ENCODE results near the gene CTDP1.
"Not testable (repeated sequence)": the region's sequence is repeated elsewhere in the genome, so short reads cannot be mapped to it uniquely, and the experiment has no call there.

Gene CTDP1

DNA sequence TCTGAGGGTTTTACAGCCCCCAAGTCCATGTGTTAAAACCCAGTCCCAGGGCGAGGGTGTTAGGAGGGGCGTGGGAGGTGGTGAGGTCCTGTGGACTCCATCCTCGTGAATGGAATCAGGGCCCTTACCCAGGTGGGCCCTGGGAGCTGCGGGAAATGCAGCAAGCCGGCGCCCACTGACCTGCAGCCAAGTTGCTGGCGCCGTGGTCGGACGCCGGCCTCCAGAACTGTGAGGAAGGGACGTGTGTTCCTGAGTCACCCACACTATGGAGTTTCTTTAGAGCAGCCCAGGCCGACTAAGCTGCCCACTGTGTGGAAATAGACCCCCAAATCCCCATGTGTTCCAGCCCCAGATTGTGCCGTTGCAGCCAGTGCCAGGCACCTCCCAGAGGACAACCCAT lies 26.4 kb downstream of the CTDP1 start:
- no peak for DNase-seq

DNA sequence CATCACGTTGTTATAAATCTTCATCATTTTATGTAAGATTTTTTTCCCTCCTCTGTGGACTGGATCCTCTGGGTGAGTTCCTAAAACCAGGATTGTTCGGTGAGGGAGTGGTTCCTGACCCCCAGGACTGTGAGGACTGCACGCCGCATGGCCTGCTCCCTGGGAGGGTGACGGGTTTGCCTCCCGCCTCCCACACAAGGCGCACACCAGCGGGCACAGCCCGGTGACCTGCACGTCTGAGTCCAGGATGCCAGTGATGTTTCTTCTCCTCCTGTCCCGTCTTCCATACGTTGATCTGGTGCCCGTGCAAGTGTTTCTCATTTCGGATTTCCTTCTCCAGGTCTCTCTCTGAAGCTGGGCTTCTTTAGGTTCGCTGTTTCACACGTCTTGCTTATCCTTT lies 27.1 kb downstream of the CTDP1 start:
- no peak for DNase-seq

GRCh38 chr18:79707239-79707638 lies 27.6 kb downstream of the CTDP1 start:
- no peak for DNase-seq

GRCh38 chr18:79707671-79708070 lies 28.1 kb downstream of the CTDP1 start:
- no peak for DNase-seq

GRCh38 chr18:79708412-79708811 lies 28.8 kb downstream of the CTDP1 start:
- DNase-seq = no peak

DNA sequence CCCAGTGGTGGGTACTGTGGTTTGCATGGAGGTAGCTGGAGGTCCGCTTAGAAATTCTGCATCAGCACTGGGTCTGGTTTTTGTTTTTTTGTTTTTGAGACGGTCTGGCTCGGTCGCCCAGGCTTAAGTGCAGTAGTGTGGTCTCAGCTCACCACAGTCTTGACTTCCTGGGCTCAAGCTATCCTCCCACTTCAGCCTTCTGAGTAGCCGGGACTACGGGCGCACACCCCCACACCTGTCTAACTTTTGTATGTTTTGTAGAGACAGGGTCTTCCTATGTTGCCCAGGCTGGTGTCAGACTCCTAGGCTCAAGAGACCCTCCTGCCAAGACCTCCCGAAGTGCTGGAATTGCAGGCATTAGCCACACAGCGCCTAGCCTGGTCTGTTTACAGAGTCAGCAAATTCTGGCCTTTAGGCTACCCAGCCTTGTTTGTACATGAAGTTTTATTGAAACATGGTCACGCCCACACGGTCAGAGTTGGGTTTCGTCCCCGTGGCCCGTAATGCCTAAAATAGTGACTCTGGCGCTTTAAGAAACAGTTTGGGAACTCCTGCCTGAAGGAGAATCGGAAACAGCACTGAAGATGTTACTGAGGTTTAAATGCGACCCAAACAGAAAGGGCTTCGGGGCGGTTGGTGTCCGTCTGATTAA lies 32.7 kb downstream of the CTDP1 start:
- no peak for DNase-seq

DNA sequence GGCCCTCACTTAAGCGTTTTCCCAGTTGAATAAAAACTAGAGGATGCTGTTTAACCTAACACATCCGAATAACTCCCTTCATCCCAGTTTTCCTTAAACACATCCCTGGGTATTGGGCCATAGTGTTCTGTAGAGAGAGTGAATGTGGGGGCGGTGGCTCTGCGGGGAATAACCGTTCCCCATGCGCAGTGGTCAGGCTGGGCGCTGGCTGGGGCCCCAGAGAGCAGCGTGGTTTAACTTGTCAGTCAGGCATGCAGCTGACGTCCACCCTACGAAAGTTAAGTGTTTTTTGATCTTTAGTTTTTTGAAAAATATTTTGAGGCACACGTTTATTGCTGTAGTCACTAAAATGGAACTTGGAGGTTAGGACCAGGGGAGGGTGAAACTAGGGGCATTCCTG lies 33.7 kb downstream of the CTDP1 start:
- no peak for DNase-seq

DNA sequence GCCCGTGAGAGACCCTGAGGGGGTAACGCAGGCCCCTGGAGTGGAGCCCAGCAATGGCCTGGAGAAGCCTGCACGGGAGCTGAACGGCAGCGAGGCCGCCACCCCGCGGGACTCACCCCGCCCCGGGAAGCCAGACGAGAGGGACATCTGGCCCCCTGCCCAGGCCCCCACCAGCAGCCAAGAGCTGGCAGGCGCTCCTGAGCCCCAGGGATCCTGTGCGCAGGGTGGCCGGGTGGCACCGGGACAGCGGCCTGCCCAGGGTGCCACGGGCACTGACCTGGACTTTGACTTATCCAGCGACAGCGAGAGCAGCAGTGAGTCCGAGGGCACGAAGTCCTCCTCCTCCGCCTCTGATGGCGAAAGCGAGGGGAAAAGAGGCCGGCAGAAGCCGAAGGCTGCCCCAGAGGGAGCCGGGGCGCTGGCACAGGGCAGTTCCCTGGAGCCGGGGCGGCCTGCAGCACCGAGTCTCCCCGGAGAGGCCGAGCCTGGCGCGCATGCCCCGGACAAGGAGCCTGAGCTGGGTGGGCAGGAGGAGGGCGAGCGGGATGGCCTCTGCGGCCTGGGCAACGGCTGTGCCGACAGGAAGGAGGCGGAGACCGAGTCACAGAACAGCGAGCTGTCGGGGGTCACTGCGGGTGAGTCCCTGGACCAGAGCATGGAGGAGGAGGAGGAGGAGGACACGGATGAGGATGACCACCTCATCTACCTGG lies 35.1 kb downstream of the CTDP1 start:
- DNase-seq = no peak

- no peak for DNase-seq
Observed at GRCh38 chr18:79715280-79715679, 35.7 kb downstream of the CTDP1 start.

GRCh38 chr18:79717059-79717458 lies 37.5 kb downstream of the CTDP1 start:
- no peak for DNase-seq

DNA sequence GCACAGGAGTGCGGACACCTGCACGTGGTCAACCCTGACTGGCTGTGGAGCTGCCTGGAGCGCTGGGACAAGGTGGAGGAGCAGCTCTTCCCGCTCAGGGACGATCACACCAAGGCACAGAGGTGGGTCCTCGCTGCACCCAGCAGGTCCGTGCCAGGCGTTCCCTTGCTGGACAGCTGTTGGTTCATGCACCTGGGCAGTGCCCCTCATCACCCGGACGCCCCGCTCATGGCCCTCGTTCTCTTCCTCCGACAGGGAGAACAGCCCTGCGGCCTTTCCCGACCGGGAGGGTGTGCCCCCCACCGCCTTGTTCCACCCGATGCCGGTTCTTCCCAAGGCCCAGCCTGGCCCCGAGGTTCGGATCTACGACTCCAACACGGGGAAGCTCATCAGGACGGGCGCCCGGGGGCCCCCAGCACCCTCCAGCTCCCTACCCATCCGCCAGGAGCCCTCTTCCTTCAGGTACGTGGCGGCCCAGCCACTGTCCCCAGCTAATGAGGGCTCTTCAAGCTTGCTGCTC lies 38.0 kb downstream of the CTDP1 start:
- DNase-seq = no peak

GRCh38 chr18:79718126-79718525 lies 38.5 kb downstream of the CTDP1 start:
- DNase-seq = no peak

GRCh38 chr18:79718878-79719477 lies 39.4 kb downstream of the CTDP1 start:
- no peak for DNase-seq

DNA sequence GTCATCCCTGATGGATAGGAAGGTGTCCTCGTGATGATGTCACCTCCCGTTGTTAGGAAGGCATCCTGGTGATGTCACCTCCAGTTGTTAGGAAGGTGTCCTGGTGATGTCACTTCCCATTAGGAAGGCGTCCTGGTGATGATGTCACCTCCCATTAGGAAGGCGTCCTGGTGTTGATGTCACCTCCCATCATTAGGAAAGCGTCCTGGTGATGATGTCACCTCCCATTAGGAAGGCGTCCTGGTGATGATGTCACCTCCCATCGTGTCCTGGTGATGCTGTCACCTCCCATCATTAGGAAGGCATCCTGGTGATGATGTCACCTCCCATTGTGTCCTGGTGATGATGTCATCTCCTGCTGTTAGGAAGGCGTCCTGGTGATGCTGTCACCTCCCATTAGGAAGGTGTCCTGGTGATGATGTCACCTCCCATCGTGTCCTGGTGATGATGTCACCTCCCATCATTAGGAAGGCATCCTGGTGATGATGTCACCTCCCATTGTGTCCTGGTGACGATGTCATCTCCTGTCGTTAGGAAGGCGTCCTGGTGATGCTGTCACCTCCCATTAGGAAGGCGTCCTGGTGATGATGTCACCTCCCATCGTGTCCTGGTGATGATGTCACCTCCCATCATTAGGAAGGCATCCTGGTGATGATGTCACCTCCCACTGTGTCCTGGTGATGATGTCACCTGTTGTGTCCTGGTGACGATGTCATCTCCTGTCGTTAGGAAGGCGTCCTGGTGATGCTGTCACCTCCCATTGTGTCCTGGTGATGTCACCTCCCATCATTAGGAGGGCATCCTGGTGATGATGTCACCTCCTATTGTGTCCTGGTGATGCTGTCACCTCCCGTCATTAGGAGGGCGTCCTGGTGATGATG lies 40.1 kb downstream of the CTDP1 start:
- not testable (repeated sequence) for DNase-seq

- DNase-seq = peak; percentile 5
Observed at GRCh38 chr18:79720359-79720733, 40.7 kb downstream of the CTDP1 start.

- DNase-seq = no peak
Observed at GRCh38 chr18:79723036-79723435, 43.4 kb downstream of the CTDP1 start.

DNA sequence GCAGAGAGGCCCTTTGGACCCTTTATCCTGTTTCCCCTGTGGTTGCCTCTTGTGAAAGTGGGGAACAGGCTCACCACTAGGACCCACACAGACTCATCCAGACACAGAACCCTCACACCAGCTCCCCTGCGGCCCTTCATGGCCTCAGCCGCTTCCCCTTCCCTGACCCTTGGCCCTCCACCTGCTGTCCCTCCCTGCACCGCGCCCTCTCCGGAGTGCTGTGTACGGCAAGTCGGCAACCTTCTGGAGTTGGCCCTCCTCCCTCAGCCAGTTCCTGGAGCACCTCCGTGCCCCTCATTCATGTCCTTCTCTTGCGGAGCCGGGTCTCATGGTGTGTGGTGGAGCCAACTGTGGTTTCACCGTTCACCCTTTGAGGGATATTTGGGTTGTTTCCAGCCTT lies 44.0 kb downstream of the CTDP1 start:
- DNase-seq = no peak

DNA sequence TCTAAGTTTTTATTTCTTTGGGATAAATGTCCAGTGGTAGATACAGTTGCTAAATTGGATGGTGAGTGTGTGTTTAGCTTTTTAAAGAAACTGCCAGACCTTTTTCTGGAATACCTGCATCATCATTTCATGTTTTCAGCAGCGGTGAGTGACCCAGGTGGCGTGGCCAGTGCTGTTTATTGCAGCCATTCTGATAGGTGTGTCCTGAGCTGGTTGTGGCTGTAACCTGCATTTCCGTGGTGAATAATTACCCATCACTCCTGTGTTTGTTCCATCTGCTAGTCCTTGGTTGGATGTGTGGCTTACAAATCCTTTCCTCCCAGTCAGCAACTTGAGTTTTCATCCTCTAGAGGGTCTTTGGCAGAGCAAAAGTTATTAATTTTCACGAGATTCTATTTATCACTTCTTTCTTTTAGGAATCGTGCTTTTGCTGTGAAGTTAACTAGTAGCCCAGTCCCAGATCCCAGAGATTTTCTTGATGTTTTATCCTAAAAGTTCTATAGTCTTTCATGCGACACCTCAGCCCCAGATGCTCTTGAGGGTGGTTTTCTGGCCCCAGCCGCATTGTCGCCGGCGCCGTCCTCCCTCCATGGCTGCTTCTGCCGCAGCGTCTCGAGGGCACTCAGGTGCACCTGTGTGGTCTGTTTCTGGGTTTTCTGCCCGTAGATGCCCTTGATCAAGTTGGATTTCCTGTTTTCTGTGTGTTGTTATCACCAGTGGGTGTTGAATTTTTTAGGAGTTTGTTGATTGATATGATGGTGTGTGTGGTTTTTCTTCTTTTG lies 44.9 kb downstream of the CTDP1 start:
- no peak for DNase-seq

DNA sequence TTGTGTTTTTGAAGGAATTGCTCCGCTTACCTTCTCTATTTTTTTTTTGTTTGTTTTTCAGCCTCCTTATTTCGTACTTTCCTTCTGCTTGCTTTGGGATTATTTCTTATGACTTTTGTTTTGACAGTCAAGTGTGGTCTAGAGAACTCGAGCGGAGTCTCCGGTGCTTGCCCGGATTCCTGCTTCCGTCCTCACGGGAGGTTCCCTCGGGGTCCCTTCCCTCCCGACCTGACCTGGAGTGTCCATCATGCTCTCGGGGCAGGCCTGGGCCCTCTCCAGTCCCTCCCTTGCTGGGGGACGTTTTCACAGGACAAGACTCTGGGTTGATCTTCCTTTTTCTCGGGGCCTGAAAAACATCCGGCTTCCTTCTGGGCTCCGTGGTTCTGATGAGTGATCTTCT lies 45.9 kb downstream of the CTDP1 start:
- DNase-seq = no peak

GRCh38 chr18:79726721-79727120 lies 47.1 kb downstream of the CTDP1 start:
- DNase-seq = no peak

- DNase-seq = no peak
Observed at GRCh38 chr18:79727211-79727610, 47.6 kb downstream of the CTDP1 start.

GRCh38 chr18:79728931-79729586 lies 49.5 kb downstream of the CTDP1 start:
- no peak for DNase-seq

Data from hematopoietic multipotent progenitor cell treated with erythropoietin and hydrocortisone succinate and interleukin-3 and kit ligand, for 6 days (in vitro differentiated cells).